ENCODE data around the gene ARL5C. TPM values are rescaled to one million over a fixed set of nuclear protein-coding genes. Genes with fewer than 3 reads are reported as not detected.

ARL5C gene
- total RNA-seq, 4 donors from 2014 or later: not detected

- 0 to 23% methylated on average over 2 to 14 of the region's 51 CpGs for WGBS, 2 donors
- TF ChIP-seq POLR2A (IDR thresholded peaks at IDR 0.05) (no peak), CTCF (IDR thresholded peaks at IDR 0.05) (no peak)
- H3K4me3 ChIP-seq: peak overlapping the region; percentile 6 to 69 (median 50)
- DNase-seq: no peak
- H3K27me3 ChIP-seq: peaks cover 0 to 16% (median 0%) of the 10 kb centered on the region in 4 donors
- no peaks in the 10 kb centered on the region for H3K9me3 ChIP-seq
- peak overlapping the region in 3 of 4 donors; percentile 17 to 32 (median 30) for H3K27ac ChIP-seq
- no peaks in the 10 kb centered on the region for H3K36me3 ChIP-seq
- H3K4me1 ChIP-seq: peaks cover 15 to 40% (median 31%) of the 10 kb centered on the region in 3 donors
- intact Hi-C loops (cut with DNase I): no loop called here
Observed at GRCh38 chr17:39165178-39165840, 652 bp downstream of the ARL5C start.

GRCh38 chr17:39164675-39165143 lies 1.3 kb downstream of the ARL5C start:
- Histone ChIP-seq H3K27me3 (peaks cover 0 to 16% (median 0%) of the 10 kb centered on the region in 4 donors), H3K27ac (peak overlapping the region in 3 of 4 donors; percentile 17 to 32 (median 30)), H3K9me3 (no peaks in the 10 kb centered on the region), H3K4me1 (peaks cover 15 to 40% (median 31%) of the 10 kb centered on the region in 3 donors), H3K4me3 (peak overlapping the region; percentile 6 to 69 (median 50)), H3K36me3 (no peaks in the 10 kb centered on the region)
- WGBS, 2 donors: 0 to 5% methylated on average over 6 to 9 of the region's 15 CpGs
- intact Hi-C loops (cut with DNase I): no loop called here
- DNase-seq: no peak
- peak; percentile 67 to 86 (median 78) for TF ChIP-seq CTCF (IDR thresholded peaks at IDR 0.05)
- TF ChIP-seq POLR2A (IDR thresholded peaks at IDR 0.05): no peak

- intact Hi-C loops (cut with DNase I): no loop called here
Observed at GRCh38 chr17:39161962-39162361, 4.0 kb downstream of the ARL5C start.

GRCh38 chr17:39158623-39159022 lies 7.3 kb downstream of the ARL5C start:
- intact Hi-C loops (cut with DNase I): no loop called here
- Histone ChIP-seq H3K27ac (no peak overlapping the region), H3K9me3 (peaks cover 0 to 3% (median 0%) of the 10 kb centered on the region in 3 donors), H3K27me3 (no peaks in the 10 kb centered on the region), H3K36me3 (no peaks in the 10 kb centered on the region), H3K4me1 (peaks cover 0 to 8% (median 0%) of the 10 kb centered on the region in 3 donors), H3K4me3 (no peak overlapping the region)
- DNase-seq: no peak
- TF ChIP-seq CTCF (IDR thresholded peaks at IDR 0.05): no peak
- 80 to 88% methylated on average over 2 of the region's 2 CpGs for WGBS, 2 donors

More at GRCh38 chr17:39161962-39162361, 4.0 kb downstream of the ARL5C start:
- no peaks in the 10 kb centered on the region for H3K9me3 ChIP-seq
- no peak for DNase-seq
- H3K27ac ChIP-seq: no peak overlapping the region
- peaks cover 0 to 16% (median 0%) of the 10 kb centered on the region in 4 donors for H3K27me3 ChIP-seq
- no peaks in the 10 kb centered on the region for H3K36me3 ChIP-seq
- no peak for TF ChIP-seq CTCF (IDR thresholded peaks at IDR 0.05)
- TF ChIP-seq POLR2A (IDR thresholded peaks at IDR 0.05): no peak
- peaks cover 15 to 33% (median 26%) of the 10 kb centered on the region in 3 donors for H3K4me1 ChIP-seq
- WGBS, 2 donors: 73 to 75% methylated on average over 1 to 2 of the region's 2 CpGs
- H3K4me3 ChIP-seq: no peak overlapping the region

- Histone ChIP-seq H3K36me3 (no peaks in the 10 kb centered on the region), H3K27ac (no peak overlapping the region), H3K27me3 (peaks cover 0 to 9% (median 0%) of the 10 kb centered on the region in 4 donors), H3K9me3 (peaks cover 0 to 3% (median 0%) of the 10 kb centered on the region in 3 donors), H3K4me3 (no peak overlapping the region), H3K4me1 (peaks cover 10 to 29% (median 14%) of the 10 kb centered on the region in 3 donors)
- intact Hi-C loops (cut with DNase I): no loop called here
- no peak for TF ChIP-seq POLR2A (IDR thresholded peaks at IDR 0.05)
- no peak for TF ChIP-seq CTCF (IDR thresholded peaks at IDR 0.05)
- no peak for DNase-seq
- WGBS, 2 donors: 68 to 75% methylated on average over 6 to 7 of the region's 7 CpGs
Observed at GRCh38 chr17:39156491-39156890, 9.5 kb downstream of the ARL5C start.

Data from esophagus squamous epithelium (tissue), 5 donors.